COR-L47 (cell line): ENCODE results near the gene CRYGS.
"Not testable (repeated sequence)": the region's sequence is repeated elsewhere in the genome, so short reads cannot be mapped to it uniquely, and the experiment has no call there.

Source experiments
- DNase-seq: peaks from one replicate; lab custom pipeline; 2025; lab: John Stamatoyannopoulos, UW

CRYGS gene

DNA sequence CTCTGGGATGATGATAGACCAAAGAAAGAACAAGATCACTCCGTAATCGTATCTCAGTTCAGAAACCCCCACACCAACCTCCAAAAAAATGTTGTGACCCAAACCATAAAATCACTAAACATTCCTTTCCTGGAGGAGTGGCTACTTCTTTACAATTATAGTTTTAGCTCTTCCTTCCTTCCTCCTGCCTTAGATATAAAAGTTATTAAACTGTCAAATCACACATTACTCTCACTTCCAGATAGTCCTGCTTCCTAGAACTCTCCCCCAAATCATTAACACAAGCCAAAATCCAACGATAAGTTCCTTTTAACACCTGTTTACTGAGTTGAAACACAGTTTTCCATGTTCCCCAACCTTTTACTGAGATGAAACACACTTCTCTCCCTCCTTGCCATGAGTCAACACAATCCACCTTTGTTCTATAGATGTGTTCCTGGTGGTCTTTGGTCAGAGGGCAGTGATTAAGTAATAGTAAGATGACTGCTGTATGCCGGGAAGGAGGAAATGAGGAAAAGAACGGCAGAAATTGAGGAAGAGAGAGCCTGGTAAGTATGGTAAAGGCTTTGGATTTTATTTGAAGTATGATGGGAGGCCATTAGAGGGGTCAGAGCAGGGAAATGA is 8.3 kb upstream of the CRYGS start:
- DNase-seq, result no peak

DNA sequence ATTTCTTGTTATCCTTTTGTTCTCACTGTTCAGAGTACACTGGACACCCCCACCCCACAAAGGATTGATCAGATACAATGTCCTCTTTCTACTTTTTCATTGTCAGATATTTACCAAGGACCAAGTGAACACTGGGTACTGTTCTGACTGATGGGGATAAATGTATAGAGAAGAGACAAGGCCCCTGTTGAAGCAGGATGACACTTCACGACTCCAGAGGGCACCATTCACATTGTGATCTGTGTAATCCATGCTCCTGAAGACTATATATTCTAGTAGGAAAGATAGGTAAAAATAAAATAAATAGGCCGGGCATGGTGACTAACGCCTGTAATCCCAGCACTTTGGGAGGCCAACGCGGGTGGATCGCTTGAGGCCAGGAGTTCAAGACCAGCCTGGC is 7.2 kb upstream of the CRYGS start:
- no peak for DNase-seq

DNA sequence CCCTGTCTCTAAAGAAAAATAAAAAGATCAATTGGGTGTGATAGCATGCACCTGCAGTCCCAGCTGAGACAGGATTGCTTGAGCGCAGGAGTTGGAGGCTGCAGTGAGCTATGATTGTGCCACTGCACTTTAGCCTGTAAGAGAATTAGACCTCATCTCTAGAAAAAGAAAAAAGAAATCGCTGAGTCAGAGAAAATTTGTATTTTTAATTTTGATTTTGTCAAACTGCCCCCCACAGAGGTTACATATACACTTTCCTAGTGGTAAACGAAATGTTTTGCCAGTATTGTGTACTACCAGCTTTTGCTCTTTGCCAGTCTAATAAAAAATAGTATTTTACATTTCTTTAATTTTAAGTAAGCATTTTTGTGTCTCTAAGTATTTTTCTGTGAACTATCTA is 5.3 kb upstream of the CRYGS start:
- no peak for DNase-seq

- DNase-seq, result no peak
Observed at GRCh38 chr3:186540835-186541226, 3.3 kb downstream of the CRYGS start.

GRCh38 chr3:186540221-186540834 is 3.9 kb downstream of the CRYGS start:
- DNase-seq, result peak; percentile 71

DNA sequence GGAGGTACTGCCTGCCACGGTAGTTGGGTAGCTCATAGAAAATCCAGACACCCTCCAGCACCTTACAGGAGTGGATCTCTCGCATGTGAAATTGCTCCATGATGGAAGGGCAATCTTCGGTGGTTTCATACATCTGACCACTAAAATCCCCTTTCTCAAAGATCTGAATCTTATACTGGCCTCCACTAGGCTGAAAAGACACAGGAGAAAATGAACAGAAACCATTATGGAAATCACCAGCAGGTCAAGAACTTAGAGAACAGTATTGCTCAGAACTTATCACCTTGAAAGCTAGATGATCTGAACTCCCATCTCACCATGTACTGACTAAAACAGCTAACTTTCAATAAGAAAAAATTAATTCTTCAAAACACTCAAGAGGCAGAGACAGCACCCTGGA is 5.4 kb downstream of the CRYGS start:
- DNase-seq, result no peak

GRCh38 chr3:186536883-186537844 is 7.0 kb downstream of the CRYGS start:
- no peak for DNase-seq

DNA sequence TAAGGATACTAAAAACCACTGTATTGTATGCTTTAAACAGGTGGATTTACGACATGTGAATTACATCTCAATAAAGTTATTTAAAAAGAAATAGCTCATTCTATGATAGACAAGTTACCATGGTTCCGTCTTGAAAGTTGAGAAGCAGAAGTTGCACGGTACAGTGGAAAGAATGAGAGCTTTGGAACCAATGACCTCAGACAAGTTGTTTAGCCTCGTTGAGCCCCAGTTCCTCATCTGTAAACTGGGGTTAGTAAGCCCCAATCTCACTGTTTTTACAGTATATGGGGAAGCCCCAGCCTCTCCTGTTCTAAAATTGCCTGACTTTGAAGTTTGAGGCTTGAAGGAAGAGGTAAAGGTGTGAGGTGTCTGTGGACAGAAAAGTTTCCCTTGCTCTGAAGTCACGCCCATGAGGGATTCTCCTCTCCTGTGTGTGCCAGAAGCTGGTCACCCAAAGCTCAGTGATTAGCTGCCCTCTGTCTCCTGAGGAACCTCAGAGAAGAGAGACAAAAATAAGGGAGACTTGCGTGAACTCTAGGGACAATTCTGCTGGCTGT is 10.0 kb downstream of the CRYGS start:
- no peak for DNase-seq

DNA sequence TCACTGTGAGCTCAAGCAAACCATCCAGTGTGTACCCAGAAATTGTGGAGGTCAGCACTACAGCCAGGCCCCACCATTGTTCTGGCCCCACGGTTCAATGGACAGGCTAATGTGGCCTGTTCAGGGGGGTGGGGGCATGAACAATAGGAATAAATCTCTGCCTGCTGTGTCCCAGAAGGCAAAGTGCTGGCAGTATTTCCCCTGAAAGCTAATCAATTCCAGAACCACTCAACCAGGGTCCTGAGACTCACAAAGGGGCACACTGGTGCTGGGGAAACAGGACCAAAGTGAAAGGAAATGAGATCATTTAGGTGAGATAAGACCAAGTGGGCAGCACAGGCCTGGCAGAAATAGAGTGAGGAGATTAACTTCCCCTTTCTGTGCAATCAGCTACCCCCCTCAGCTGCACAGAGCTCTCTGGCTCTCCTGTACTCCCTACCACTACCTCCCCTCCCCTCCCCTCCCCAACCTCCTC is 11.5 kb downstream of the CRYGS start:
- DNase-seq, result no peak

- DNase-seq, result not testable (repeated sequence)
Observed at GRCh38 chr3:186531694-186532093, 12.5 kb downstream of the CRYGS start.

DNA sequence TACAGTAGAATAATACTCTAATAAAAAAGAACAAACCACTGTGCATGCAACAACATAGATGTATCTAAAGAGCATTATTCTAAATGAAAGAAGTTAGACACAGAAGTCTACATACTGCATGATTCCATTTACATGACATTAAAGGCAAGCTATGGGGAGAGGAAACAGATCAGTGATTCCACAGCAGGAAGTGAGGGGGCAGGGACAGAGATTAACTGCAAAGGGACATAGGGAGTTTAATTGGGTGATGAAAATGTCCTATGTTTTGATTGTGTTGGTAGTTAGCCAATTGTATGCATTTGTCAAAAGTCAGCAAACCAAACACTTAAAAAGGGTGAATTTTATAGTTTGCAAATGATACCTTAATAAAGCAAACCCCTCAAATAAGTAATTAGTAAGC is 13.8 kb downstream of the CRYGS start:
- no peak for DNase-seq

DNA sequence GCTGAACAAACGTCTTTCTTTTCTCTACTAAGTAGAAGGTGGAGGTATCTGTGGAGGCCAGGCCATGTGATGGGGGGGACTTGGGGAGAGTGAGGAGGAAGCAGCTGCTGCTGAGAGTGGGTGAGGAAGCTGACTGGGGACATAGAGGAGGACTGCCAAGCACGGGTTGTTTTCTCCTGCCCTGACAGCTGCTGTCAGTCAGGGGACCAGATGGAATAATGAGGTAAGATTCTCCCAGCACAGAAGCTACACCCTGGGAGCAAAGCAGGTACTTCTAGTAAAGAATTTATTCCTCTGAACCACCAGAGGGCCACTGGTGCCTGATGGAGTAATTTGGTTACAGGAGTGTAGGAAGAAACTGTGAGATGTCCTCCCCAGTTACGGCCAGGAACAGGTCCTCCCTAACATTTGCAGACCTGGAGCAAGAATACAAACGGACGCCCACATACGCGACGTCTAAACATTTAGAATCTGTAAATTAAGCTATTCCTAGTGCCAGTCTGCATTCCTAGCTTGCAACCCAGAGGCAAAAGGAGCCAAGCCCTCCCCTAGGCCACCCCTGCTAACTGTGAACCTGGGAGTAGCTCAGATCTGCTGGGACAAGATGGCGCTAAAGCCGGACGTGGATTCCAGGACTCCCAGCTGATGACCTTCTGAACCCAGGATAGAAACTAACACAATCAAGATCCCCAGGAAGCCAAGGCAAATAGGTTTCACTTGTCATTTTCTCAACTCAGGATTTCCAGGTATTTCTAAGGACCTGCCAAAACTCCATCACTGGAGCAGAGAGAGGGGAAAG is 14.8 kb downstream of the CRYGS start:
- no peak for DNase-seq

DNA sequence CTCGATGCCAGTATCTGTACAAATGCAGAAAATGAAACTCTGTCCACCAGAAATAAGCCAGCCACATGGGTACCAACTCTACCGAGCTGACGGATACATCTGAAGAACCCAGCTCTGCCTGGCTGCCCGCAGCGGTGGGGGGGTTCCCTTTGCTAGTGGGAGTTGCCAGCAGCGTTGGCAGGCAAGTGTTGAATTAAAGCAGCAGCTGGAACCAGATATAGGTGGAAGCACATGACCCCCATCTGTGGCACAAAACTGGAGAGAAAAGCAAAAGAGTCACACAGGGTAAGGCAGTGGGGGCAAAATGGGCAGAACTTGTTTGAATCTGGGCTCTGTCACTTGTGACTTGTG is 17.9 kb downstream of the CRYGS start:
- DNase-seq, result no peak

GRCh38 chr3:186525369-186526255 is 18.6 kb downstream of the CRYGS start:
- DNase-seq, result no peak

GRCh38 chr3:186524616-186525015 is 19.6 kb downstream of the CRYGS start:
- DNase-seq, result no peak

DNA sequence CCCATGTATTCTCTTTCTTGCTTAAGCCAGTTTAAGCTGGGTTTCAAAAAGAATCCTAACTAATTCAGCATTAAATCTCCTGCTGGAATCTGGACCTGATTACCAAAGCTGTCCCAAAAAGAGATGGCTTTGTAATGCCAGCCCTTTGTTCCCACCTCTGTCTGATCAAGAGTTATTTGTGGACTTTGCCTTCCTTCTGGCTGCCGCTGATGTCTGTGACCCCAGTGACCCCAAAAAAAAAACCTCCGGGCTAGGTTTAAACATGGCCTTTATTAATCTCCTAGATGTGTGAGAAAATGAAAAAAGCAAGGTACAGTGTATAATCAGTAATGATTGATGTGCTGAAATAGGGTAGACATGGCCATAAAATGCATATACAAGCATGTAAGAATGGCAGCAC is 20.7 kb downstream of the CRYGS start:
- DNase-seq, result no peak

DNA sequence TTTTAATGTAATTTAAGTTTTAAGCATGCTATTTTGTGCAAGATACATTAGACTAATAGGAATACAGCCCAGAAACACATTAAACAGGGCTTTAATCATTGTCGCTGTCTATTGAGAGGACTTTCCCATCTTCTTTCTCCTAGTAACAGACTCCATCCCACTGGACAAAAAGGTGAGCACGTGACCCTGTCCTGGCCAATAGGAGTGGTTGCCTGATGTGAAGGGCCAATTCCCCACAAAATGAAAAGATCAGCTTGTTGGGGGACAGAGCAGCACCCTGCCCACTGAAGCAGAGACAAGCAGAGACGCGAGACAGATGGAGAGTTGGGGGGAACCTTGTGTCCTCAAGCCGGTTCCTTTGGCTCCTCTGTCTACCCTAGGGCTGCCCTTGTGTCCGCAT is 21.2 kb downstream of the CRYGS start:
- DNase-seq, result no peak

GRCh38 chr3:186520957-186521842 is 23.0 kb downstream of the CRYGS start:
- no peak for DNase-seq

- no peak for DNase-seq
Observed at GRCh38 chr3:186520431-186520830, 23.7 kb downstream of the CRYGS start.
